GM12891 (cell line): Measurements from ENCODE around the gene PTPRF.

ENCODE experiments used
- PAX5 ChIP-seq: IDR thresholded peaks from 2 replicates; pipeline ENCODE4 v1.6.1; 2011; ENCODE audit warnings: low read length, moderate library complexity, mild to moderate bottlenecking; ENCODE audit not compliant: insufficient read depth, severe bottlenecking
- POLR2A ChIP-seq: IDR thresholded peaks from 2 replicates; pipeline ENCODE4 v1.6.1; 2011; ENCODE audit warnings: low read depth, low read length, control low read depth
- POLR2AphosphoS5 ChIP-seq: IDR thresholded peaks from 2 replicates; pipeline ENCODE4 v1.6.1; 2011; ENCODE audit warnings: low read depth, low read length, control low read depth
- POU2F2 ChIP-seq: IDR thresholded peaks from 2 replicates; pipeline ENCODE4 v1.6.1; 2011; ENCODE audit warnings: low read depth, mild to moderate bottlenecking, control low read depth, low read length, moderate library complexity
- SPI1 ChIP-seq: IDR thresholded peaks from 2 replicates; pipeline ENCODE4 v1.6.1; 2011; ENCODE audit warnings: low read depth, low read length, control low read depth
- TAF1 ChIP-seq: IDR thresholded peaks from 2 replicates; pipeline ENCODE4 v1.6.1; 2011; ENCODE audit warnings: low read depth, low read length, control low read depth

GRCh38 chr1:43616383-43616782, 85.7 kb downstream of the PTPRF start:
- no peak for TF ChIP-seq POLR2AphosphoS5
- no peak for TF ChIP-seq POLR2A
- no peak for TF ChIP-seq POU2F2
- no peak for TF ChIP-seq TAF1
- no peak for TF ChIP-seq SPI1
- no peak for TF ChIP-seq PAX5
